ENCODE data around the gene AFP.
"Not testable (repeated sequence)": the region's sequence is repeated elsewhere in the genome, so short reads cannot be mapped to it uniquely, and the experiment has no call there.

The AFP gene

GRCh38 chr4:73435984-73436383 lies at the start of gene AFP:
Gene AFP (plus strand): TSS chr4:73436221. CDS start chr4:73436263, 42 bp downstream.
- DNase-seq: no peak

- no peak for DNase-seq
Observed at GRCh38 chr4:73387552-73387951, 48.5 kb upstream of the AFP start.

- DNase-seq: no peak
Observed at GRCh38 chr4:73388887-73389286, 47.1 kb upstream of the AFP start.

GRCh38 chr4:73389663-73390062 lies 46.4 kb upstream of the AFP start:
- DNase-seq: not testable (repeated sequence)

- no peak for DNase-seq
Observed at GRCh38 chr4:73391774-73392173, 44.2 kb upstream of the AFP start.

GRCh38 chr4:73392936-73393335 lies 43.1 kb upstream of the AFP start:
- no peak for DNase-seq

GRCh38 chr4:73396304-73396703 lies 39.7 kb upstream of the AFP start:
- DNase-seq: no peak

- DNase-seq: no peak
Observed at GRCh38 chr4:73396993-73397972, 38.7 kb upstream of the AFP start.

GRCh38 chr4:73401412-73401811 lies 34.6 kb upstream of the AFP start:
- DNase-seq: no peak

- DNase-seq: no peak
Observed at GRCh38 chr4:73404042-73404441, 32.0 kb upstream of the AFP start, which contains the start of gene ALB. Gene ALB (plus strand): TSS chr4:73404287. CDS start chr4:73404328, 41 bp downstream.

- DNase-seq: no peak
Observed at GRCh38 chr4:73404457-73404856, 31.6 kb upstream of the AFP start.

GRCh38 chr4:73405138-73405537 lies 30.9 kb upstream of the AFP start:
- no peak for DNase-seq

- DNase-seq: no peak
Observed at GRCh38 chr4:73406548-73406875, 29.5 kb upstream of the AFP start.

GRCh38 chr4:73407227-73407673 lies 28.8 kb upstream of the AFP start:
- no peak for DNase-seq

- no peak for DNase-seq
Observed at GRCh38 chr4:73408181-73408867, 27.7 kb upstream of the AFP start.

GRCh38 chr4:73409012-73409862 lies 26.8 kb upstream of the AFP start:
- DNase-seq: no peak

- DNase-seq: no peak
Observed at GRCh38 chr4:73409978-73410548, 26.0 kb upstream of the AFP start.

- no peak for DNase-seq
Observed at GRCh38 chr4:73410916-73411730, 24.9 kb upstream of the AFP start.

GRCh38 chr4:73411731-73412414 lies 24.1 kb upstream of the AFP start:
- no peak for DNase-seq

GRCh38 chr4:73413294-73413755 lies 22.7 kb upstream of the AFP start:
- DNase-seq: no peak

- no peak for DNase-seq
Observed at GRCh38 chr4:73414936-73415271, 21.1 kb upstream of the AFP start.

Data from hematopoietic multipotent progenitor cell treated with erythropoietin and hydrocortisone succinate and interleukin-3 and kit ligand, for 8 days (in vitro differentiated cells).